ENCODE results near the gene PRKCE. TPM values are rescaled to one million over a fixed set of nuclear protein-coding genes. Genes with fewer than 3 reads are reported as not detected.

Gene PRKCE
- total and polyA plus RNA-seq, 2 donors (not counting 1 experiment from before 2014, with no cell fraction given), result 14.1 to 19.0 TPM

DNA sequence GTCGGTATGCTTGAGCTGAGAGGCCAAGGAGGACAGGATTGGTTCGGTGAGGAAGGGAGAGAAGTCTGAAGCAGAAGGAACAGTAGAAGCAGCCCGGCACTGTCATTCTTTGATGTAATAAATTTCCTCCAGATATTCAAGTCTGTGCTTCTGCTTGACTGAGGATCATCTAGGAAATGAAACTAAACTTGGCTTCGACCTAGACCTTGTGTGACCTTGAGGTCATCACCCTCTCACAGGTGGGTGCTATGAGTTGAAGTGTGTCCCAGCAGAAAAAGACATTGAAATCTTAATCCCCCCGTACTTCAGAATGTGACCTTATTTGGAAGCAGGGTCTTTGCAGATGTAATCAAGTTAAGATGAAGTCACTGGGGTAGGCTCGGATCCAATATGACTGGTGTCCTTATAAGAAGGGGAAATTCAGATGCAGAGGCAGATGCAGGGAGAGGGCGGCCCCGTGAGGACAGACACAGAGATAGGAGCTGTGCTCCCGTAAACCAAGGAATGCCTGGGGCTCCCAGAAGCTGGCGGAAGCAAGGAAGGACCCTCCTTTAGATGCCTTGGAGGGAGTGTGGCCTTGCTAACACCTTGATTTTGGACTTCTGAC lies 49.0 kb downstream of the PRKCE start:
- H3K4me3 ChIP-seq (replicated peaks in 1 of 4; ENCODE audit: control extremely low read depth in 1 of 4, insufficient read depth in 1 of 4, low read depth in 3 of 4, low read length in 4 of 4), result no peak overlapping the region
- no peaks in the 10 kb centered on the region for H3K27me3 ChIP-seq (ENCODE audit: control insufficient read depth, insufficient read depth, low read length)
- H3K79me2 ChIP-seq (ENCODE audit: control insufficient read depth, insufficient read depth, low read length), result no peaks in the 10 kb centered on the region
- H4K20me1 ChIP-seq (ENCODE audit: control insufficient read depth, extremely low read depth, insufficient read depth, low read length), result no peaks in the 10 kb centered on the region
- no peaks in the 10 kb centered on the region for H3K9me3 ChIP-seq (ENCODE audit: control insufficient read depth, insufficient read depth, low read depth, low read length)
- H3K36me3 ChIP-seq (ENCODE audit: control insufficient read depth, insufficient read depth, low read length), result no peaks in the 10 kb centered on the region
- no peak for DNase-seq (ENCODE audit: low read depth in 2 of 2)
- peaks cover 6% of the 10 kb centered on the region for H3K4me1 ChIP-seq (ENCODE audit: control insufficient read depth, extremely low read depth, insufficient read depth, low read length)
- TF ChIP-seq EZH2 (IDR thresholded peaks at IDR 0.05; ENCODE audit: low read length, missing control alignments), result no peak
- no peak for TF ChIP-seq CTCF (conservative IDR thresholded peaks at IDR 0.05 in 1 of 2, IDR thresholded peaks at IDR 0.05 in 1 of 2; ENCODE audit: low read depth in 1 of 2, low read length in 2 of 2)
- no peak overlapping the region for H3K27ac ChIP-seq (ENCODE audit: insufficient read depth, low read length)
- H2AFZ ChIP-seq (ENCODE audit: low read length), result no peak overlapping the region
- H3K4me2 ChIP-seq (ENCODE audit: extremely low read depth, insufficient read depth, low read length), result no peak overlapping the region
- H3K9ac ChIP-seq (ENCODE audit: insufficient read depth, low read length), result no peak overlapping the region

DNA sequence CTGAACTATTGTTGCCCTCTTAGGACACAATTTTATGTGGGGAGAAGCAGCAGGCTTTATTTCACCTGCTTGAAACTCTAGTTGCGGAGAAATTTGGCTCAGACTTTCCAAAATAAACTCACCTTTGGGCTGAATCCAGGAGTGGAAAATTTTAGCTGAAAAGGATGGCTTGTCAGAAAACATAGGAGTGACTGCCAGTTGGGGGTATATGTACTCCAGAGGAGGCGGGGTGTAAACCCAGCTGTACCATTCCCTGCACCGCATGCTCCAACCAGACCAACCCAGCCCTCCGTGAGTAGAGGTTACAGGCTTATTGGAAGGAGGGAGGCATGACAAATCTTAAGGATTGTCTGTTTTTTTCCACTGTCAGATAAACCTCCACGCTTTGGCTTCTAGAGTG lies 53.8 kb downstream of the PRKCE start:
- Histone ChIP-seq H3K36me3 (ENCODE audit: control insufficient read depth, insufficient read depth, low read length) (no peaks in the 10 kb centered on the region), H3K9me3 (ENCODE audit: control insufficient read depth, insufficient read depth, low read depth, low read length) (no peaks in the 10 kb centered on the region), H3K79me2 (ENCODE audit: control insufficient read depth, insufficient read depth, low read length) (no peaks in the 10 kb centered on the region), H3K4me3 (replicated peaks in 1 of 4; ENCODE audit: control extremely low read depth in 1 of 4, insufficient read depth in 1 of 4, low read depth in 3 of 4, low read length in 4 of 4) (no peak overlapping the region), H3K27me3 (ENCODE audit: control insufficient read depth, insufficient read depth, low read length) (no peaks in the 10 kb centered on the region), H3K27ac (ENCODE audit: insufficient read depth, low read length) (no peak overlapping the region), H3K4me2 (ENCODE audit: extremely low read depth, insufficient read depth, low read length) (no peak overlapping the region), H2AFZ (ENCODE audit: low read length) (no peak overlapping the region), H3K4me1 (ENCODE audit: control insufficient read depth, extremely low read depth, insufficient read depth, low read length) (no peaks in the 10 kb centered on the region), H3K9ac (ENCODE audit: insufficient read depth, low read length) (no peak overlapping the region), H4K20me1 (ENCODE audit: control insufficient read depth, extremely low read depth, insufficient read depth, low read length) (no peaks in the 10 kb centered on the region)
- TF ChIP-seq CTCF (conservative IDR thresholded peaks at IDR 0.05 in 1 of 2, IDR thresholded peaks at IDR 0.05 in 1 of 2; ENCODE audit: low read depth in 1 of 2, low read length in 2 of 2) (no peak), EZH2 (IDR thresholded peaks at IDR 0.05; ENCODE audit: low read length, missing control alignments) (no peak)
- DNase-seq (ENCODE audit: low read depth in 2 of 2), result no peak

- no peaks in the 10 kb centered on the region for H3K79me2 ChIP-seq (ENCODE audit: control insufficient read depth, insufficient read depth, low read length)
- no peak overlapping the region for H3K4me2 ChIP-seq (ENCODE audit: extremely low read depth, insufficient read depth, low read length)
- no peak overlapping the region for H3K27ac ChIP-seq (ENCODE audit: insufficient read depth, low read length)
Measured at GRCh38 chr2:45706033-45706432, 54.6 kb downstream of the PRKCE start.

More at GRCh38 chr2:45706033-45706432, 54.6 kb downstream of the PRKCE start:
- Histone ChIP-seq H3K9me3 (ENCODE audit: control insufficient read depth, insufficient read depth, low read depth, low read length) (no peaks in the 10 kb centered on the region), H3K27me3 (ENCODE audit: control insufficient read depth, insufficient read depth, low read length) (no peaks in the 10 kb centered on the region), H3K36me3 (ENCODE audit: control insufficient read depth, insufficient read depth, low read length) (no peaks in the 10 kb centered on the region), H2AFZ (ENCODE audit: low read length) (no peak overlapping the region), H4K20me1 (ENCODE audit: control insufficient read depth, extremely low read depth, insufficient read depth, low read length) (no peaks in the 10 kb centered on the region), H3K4me3 (replicated peaks in 1 of 4; ENCODE audit: control extremely low read depth in 1 of 4, insufficient read depth in 1 of 4, low read depth in 3 of 4, low read length in 4 of 4) (no peak overlapping the region), H3K4me1 (ENCODE audit: control insufficient read depth, extremely low read depth, insufficient read depth, low read length) (no peaks in the 10 kb centered on the region), H3K9ac (ENCODE audit: insufficient read depth, low read length) (no peak overlapping the region)
- DNase-seq (ENCODE audit: low read depth in 2 of 2), result peak; percentile 23 to 36
- no peak for TF ChIP-seq EZH2 (IDR thresholded peaks at IDR 0.05; ENCODE audit: low read length, missing control alignments)
- TF ChIP-seq CTCF (conservative IDR thresholded peaks at IDR 0.05 in 1 of 2, IDR thresholded peaks at IDR 0.05 in 1 of 2; ENCODE audit: low read depth in 1 of 2, low read length in 2 of 2), result no peak

Data from fibroblast of lung (primary cell).